22Rv1 (cell line): ENCODE results near the gene PPP1R1B.

Source experiments
- ZFX ChIP-seq: fragments of 450-650 bp; IDR thresholded peaks from 2 replicates; pipeline ENCODE4 v1.6.1; 2017; ENCODE audit warnings: antibody characterized with exemption, borderline replicate concordance
- TF ChIP-seq, protein P1 (sequence below): fragments of 450-650 bp; IDR thresholded peaks from 2 replicates; pipeline ENCODE4 v1.5.1; 2017; ENCODE audit warnings: mild to moderate bottlenecking

DNA sequence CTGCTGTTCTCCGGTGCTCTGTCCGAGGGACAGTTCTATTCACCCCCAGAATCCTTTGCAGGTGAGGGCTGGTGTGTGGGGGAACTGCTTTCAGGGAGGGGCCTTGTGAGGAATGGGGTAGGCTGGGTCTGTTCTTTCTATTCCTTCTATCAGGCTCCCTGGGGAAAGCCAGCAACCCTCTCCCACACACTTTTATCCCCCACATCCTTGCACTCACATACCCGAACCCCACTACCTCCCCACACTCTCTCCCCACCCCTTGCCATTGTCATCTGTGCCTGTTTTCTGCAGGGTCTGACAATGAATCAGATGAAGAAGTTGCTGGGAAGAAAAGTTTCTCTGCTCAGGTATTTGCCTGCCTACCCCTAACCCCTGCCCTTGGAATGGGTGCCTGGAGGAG is 32.0 kb downstream of the PPP1R1B start:
- TF ChIP-seq, protein P1, sequence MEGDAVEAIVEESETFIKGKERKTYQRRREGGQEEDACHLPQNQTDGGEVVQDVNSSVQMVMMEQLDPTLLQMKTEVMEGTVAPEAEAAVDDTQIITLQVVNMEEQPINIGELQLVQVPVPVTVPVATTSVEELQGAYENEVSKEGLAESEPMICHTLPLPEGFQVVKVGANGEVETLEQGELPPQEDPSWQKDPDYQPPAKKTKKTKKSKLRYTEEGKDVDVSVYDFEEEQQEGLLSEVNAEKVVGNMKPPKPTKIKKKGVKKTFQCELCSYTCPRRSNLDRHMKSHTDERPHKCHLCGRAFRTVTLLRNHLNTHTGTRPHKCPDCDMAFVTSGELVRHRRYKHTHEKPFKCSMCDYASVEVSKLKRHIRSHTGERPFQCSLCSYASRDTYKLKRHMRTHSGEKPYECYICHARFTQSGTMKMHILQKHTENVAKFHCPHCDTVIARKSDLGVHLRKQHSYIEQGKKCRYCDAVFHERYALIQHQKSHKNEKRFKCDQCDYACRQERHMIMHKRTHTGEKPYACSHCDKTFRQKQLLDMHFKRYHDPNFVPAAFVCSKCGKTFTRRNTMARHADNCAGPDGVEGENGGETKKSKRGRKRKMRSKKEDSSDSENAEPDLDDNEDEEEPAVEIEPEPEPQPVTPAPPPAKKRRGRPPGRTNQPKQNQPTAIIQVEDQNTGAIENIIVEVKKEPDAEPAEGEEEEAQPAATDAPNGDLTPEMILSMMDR, result no peak
- no peak for TF ChIP-seq ZFX
